ENCODE results near the gene CREG2.

The CREG2 gene

DNA sequence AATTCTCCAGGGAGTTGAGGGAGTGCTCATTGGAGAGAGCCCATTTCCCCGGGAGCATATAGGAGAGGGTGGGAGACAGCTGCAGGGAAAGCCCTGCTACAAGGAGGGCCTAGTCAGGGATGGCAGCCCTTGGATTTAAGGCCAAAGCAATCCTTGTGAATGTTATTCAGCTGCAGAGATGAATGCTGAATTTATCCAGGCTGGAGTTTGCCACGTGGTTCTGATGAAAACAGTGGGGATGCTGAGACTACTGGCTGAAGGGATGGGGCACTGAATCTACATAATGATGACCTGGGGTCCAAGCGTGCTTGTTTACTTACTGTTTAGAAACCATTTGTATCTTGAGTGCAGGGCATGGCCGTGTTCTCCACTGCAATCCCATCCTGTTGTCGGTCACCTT lies 43.2 kb downstream of the CREG2 start:
- DNase-seq = no peak
- H3K18ac ChIP-seq (ENCODE audit: low read depth in 1 of 2, low read length in 2 of 2) = no peak overlapping the region
- H2BK120ac ChIP-seq (ENCODE audit: low read depth, low read length) = no peak overlapping the region
- peak overlapping the region in 1 of 2 experiments; percentile 68 for H3K14ac ChIP-seq (ENCODE audit: low read length in 2 of 2)
- H3K4me1 ChIP-seq (ENCODE audit: control insufficient read depth, insufficient read depth, low read depth, low read length) = no peaks in the 10 kb centered on the region
- H3K79me1 ChIP-seq (replicated peaks; ENCODE audit: low read length, poor library complexity, severe bottlenecking) = no peaks in the 10 kb centered on the region
- 73% methylated on average over 5 of the region's 5 CpGs for WGBS
- H2AK5ac ChIP-seq (ENCODE audit: low read length, severe bottlenecking) = no peak overlapping the region
- H2AFZ ChIP-seq (ENCODE audit: low read depth, low read length) = no peak overlapping the region
- H3K9me3 ChIP-seq (ENCODE audit: control insufficient read depth, low read length) = no peaks in the 10 kb centered on the region
- no peak overlapping the region for H3K9ac ChIP-seq (ENCODE audit: low read length)
- no peak overlapping the region for H3K23ac ChIP-seq (ENCODE audit: low read length in 2 of 2)
- no peak overlapping the region for H2BK5ac ChIP-seq (ENCODE audit: low read depth, low read length, poor library complexity, severe bottlenecking)
- H3K36me3 ChIP-seq (ENCODE audit: control insufficient read depth in 1 of 2, insufficient read depth in 2 of 2, low read depth in 1 of 2, low read length in 2 of 2) = no peaks in the 10 kb centered on the region
- H3K4me2 ChIP-seq (ENCODE audit: low read length, poor library complexity, severe bottlenecking) = no peak overlapping the region
- no peaks in the 10 kb centered on the region for H3K27me3 ChIP-seq (ENCODE audit: control insufficient read depth in 1 of 2, insufficient read depth in 1 of 2, low read length in 2 of 2)
- H4K8ac ChIP-seq (ENCODE audit: low read length) = no peak overlapping the region
- H2BK15ac ChIP-seq (ENCODE audit: low read depth, poor library complexity, severe bottlenecking) = no peak overlapping the region
- no peak overlapping the region for H3K4ac ChIP-seq (ENCODE audit: low read depth in 1 of 2, low read length in 2 of 2)
- no peak overlapping the region for H3K27ac ChIP-seq (ENCODE audit: low read length, poor library complexity, severe bottlenecking)
- no peak overlapping the region for H3K4me3 ChIP-seq (ENCODE audit: insufficient read depth in 1 of 2, low read depth in 1 of 2, low read length in 2 of 2)
- no peak overlapping the region for H4K91ac ChIP-seq (ENCODE audit: low read length)
- no peak overlapping the region for H2BK12ac ChIP-seq (ENCODE audit: low read length in 2 of 2)

DNA sequence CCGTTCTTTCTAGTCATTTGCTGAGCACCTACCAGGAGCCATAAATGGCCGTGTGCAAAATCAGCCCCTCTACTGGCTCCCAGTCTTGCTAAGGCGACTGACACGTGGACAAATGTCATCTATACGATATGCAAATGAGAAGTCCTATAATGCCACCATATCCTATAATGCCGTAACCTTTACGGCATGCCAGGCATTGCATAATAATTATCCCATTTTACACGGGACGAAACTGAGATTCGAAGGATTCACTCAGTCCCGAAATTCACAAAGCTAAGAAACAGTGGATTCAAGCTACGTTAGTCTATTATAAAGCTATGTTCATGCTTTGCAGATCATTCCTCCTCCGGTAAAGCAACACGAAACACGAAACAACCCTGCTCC lies 44.7 kb downstream of the CREG2 start:
- no peaks in the 10 kb centered on the region for H3K4me1 ChIP-seq (ENCODE audit: control insufficient read depth, insufficient read depth, low read depth, low read length)
- H3K4ac ChIP-seq (ENCODE audit: low read depth in 1 of 2, low read length in 2 of 2) = no peak overlapping the region
- H3K36me3 ChIP-seq (ENCODE audit: control insufficient read depth in 1 of 2, insufficient read depth in 2 of 2, low read depth in 1 of 2, low read length in 2 of 2) = no peaks in the 10 kb centered on the region
- H4K8ac ChIP-seq (ENCODE audit: low read length) = no peak overlapping the region
- H3K4me3 ChIP-seq (ENCODE audit: insufficient read depth in 1 of 2, low read depth in 1 of 2, low read length in 2 of 2) = peak overlapping the region in 1 of 2 experiments; percentile 67
- H3K14ac ChIP-seq (ENCODE audit: low read length in 2 of 2) = no peak overlapping the region
- H3K4me2 ChIP-seq (ENCODE audit: low read length, poor library complexity, severe bottlenecking) = no peak overlapping the region
- H3K27ac ChIP-seq (ENCODE audit: low read length, poor library complexity, severe bottlenecking) = no peak overlapping the region
- 92% methylated on average over 15 of the region's 15 CpGs for WGBS
- no peaks in the 10 kb centered on the region for H3K27me3 ChIP-seq (ENCODE audit: control insufficient read depth in 1 of 2, insufficient read depth in 1 of 2, low read length in 2 of 2)
- no peak overlapping the region for H4K91ac ChIP-seq (ENCODE audit: low read length)
- H3K9ac ChIP-seq (ENCODE audit: low read length) = peak overlapping the region; percentile 80
- H3K79me1 ChIP-seq (replicated peaks; ENCODE audit: low read length, poor library complexity, severe bottlenecking) = no peaks in the 10 kb centered on the region
- H3K9me3 ChIP-seq (ENCODE audit: control insufficient read depth, low read length) = no peaks in the 10 kb centered on the region
- no peak overlapping the region for H3K18ac ChIP-seq (ENCODE audit: low read depth in 1 of 2, low read length in 2 of 2)
- no peak overlapping the region for H2BK15ac ChIP-seq (ENCODE audit: low read depth, poor library complexity, severe bottlenecking)
- H2BK12ac ChIP-seq (ENCODE audit: low read length in 2 of 2) = no peak overlapping the region
- H2BK120ac ChIP-seq (ENCODE audit: low read depth, low read length) = no peak overlapping the region
- no peak overlapping the region for H3K23ac ChIP-seq (ENCODE audit: low read length in 2 of 2)
- H2AK5ac ChIP-seq (ENCODE audit: low read length, severe bottlenecking) = no peak overlapping the region
- no peak for DNase-seq
- no peak overlapping the region for H2BK5ac ChIP-seq (ENCODE audit: low read depth, low read length, poor library complexity, severe bottlenecking)
- H2AFZ ChIP-seq (ENCODE audit: low read depth, low read length) = no peak overlapping the region

DNA sequence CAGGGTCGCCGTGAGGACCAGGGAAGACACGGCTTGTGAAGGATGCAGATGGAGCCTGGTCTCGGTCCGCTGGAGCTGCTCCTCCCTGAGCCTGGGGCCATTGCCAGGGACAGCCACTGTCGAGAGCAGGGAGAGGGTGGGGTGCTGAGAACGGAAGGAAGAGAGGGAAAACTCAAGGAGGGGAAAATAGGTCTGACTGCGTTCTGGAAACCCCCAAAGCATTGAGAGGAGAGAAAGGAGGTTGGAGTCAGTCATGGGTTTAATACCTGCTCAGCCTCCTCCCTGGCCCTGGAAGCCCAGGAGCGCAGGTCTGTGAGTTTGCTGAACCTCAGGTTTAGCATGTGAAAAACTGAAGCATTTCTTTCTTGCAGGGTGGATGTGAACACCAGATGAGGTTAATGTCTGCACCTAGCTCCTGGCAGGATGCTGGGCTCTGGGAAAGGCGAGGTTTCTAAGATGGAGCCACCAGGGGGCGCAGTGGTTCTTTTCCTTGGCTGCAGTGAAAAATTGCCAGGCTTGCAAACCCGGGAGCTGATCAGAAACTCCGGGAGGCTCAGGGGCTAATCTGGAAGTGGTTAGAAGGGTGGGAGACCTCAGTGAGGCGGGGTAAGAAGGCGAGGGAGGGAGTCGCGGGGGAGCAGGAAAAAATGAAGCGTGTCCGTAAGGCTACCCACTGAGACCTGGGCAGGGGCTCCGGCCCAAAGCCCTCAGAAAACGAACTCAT lies 45.2 kb downstream of the CREG2 start:
- no peaks in the 10 kb centered on the region for H3K79me1 ChIP-seq (replicated peaks; ENCODE audit: low read length, poor library complexity, severe bottlenecking)
- H3K9ac ChIP-seq (ENCODE audit: low read length) = peak overlapping the region; percentile 80
- H3K4ac ChIP-seq (ENCODE audit: low read depth in 1 of 2, low read length in 2 of 2) = no peak overlapping the region
- no peak overlapping the region for H2BK12ac ChIP-seq (ENCODE audit: low read length in 2 of 2)
- no peak overlapping the region for H2BK5ac ChIP-seq (ENCODE audit: low read depth, low read length, poor library complexity, severe bottlenecking)
- H3K27ac ChIP-seq (ENCODE audit: low read length, poor library complexity, severe bottlenecking) = no peak overlapping the region
- no peak overlapping the region for H2BK15ac ChIP-seq (ENCODE audit: low read depth, poor library complexity, severe bottlenecking)
- peak overlapping the region in 1 of 2 experiments; percentile 67 for H3K4me3 ChIP-seq (ENCODE audit: insufficient read depth in 1 of 2, low read depth in 1 of 2, low read length in 2 of 2)
- H3K36me3 ChIP-seq (ENCODE audit: control insufficient read depth in 1 of 2, insufficient read depth in 2 of 2, low read depth in 1 of 2, low read length in 2 of 2) = no peaks in the 10 kb centered on the region
- H4K8ac ChIP-seq (ENCODE audit: low read length) = no peak overlapping the region
- DNase-seq = peak; percentile 67
- no peak overlapping the region for H3K14ac ChIP-seq (ENCODE audit: low read length in 2 of 2)
- no peak overlapping the region for H3K18ac ChIP-seq (ENCODE audit: low read depth in 1 of 2, low read length in 2 of 2)
- H3K27me3 ChIP-seq (ENCODE audit: control insufficient read depth in 1 of 2, insufficient read depth in 1 of 2, low read length in 2 of 2) = no peaks in the 10 kb centered on the region
- H3K4me1 ChIP-seq (ENCODE audit: control insufficient read depth, insufficient read depth, low read depth, low read length) = no peaks in the 10 kb centered on the region
- no peak overlapping the region for H2AFZ ChIP-seq (ENCODE audit: low read depth, low read length)
- H3K9me3 ChIP-seq (ENCODE audit: control insufficient read depth, low read length) = no peaks in the 10 kb centered on the region
- no peak overlapping the region for H3K4me2 ChIP-seq (ENCODE audit: low read length, poor library complexity, severe bottlenecking)
- no peak overlapping the region for H2BK120ac ChIP-seq (ENCODE audit: low read depth, low read length)
- H2AK5ac ChIP-seq (ENCODE audit: low read length, severe bottlenecking) = no peak overlapping the region
- no peak overlapping the region for H3K23ac ChIP-seq (ENCODE audit: low read length in 2 of 2)
- peak overlapping the region; percentile 28 for H4K91ac ChIP-seq (ENCODE audit: low read length)
- 49% methylated on average over 21 of the region's 21 CpGs for WGBS

DNA sequence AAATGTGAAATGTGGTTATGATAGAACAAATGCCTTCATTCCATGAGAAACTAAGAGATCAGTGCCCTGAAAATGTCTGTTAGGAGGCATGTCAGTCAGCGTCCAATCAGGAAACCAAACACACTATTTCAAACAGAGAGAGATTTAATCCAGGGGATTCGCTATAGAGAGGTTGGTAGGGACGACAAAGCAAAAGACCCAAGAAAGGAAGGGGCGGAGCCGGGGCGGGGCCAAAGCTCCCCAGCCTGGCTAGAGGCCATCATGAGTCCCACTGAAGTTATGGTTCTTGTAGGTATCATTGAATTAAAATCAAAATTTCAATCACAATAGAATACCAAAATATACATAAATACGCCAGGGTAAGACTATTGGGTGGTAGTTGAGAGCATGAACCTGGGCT lies 45.9 kb downstream of the CREG2 start:
- no peak overlapping the region for H3K18ac ChIP-seq (ENCODE audit: low read depth in 1 of 2, low read length in 2 of 2)
- no peaks in the 10 kb centered on the region for H3K36me3 ChIP-seq (ENCODE audit: control insufficient read depth in 1 of 2, insufficient read depth in 2 of 2, low read depth in 1 of 2, low read length in 2 of 2)
- H4K8ac ChIP-seq (ENCODE audit: low read length) = no peak overlapping the region
- 93% methylated on average over 4 of the region's 7 CpGs for WGBS
- no peak overlapping the region for H4K91ac ChIP-seq (ENCODE audit: low read length)
- H2BK5ac ChIP-seq (ENCODE audit: low read depth, low read length, poor library complexity, severe bottlenecking) = no peak overlapping the region
- H2BK15ac ChIP-seq (ENCODE audit: low read depth, poor library complexity, severe bottlenecking) = no peak overlapping the region
- no peaks in the 10 kb centered on the region for H3K4me1 ChIP-seq (ENCODE audit: control insufficient read depth, insufficient read depth, low read depth, low read length)
- no peak overlapping the region for H3K27ac ChIP-seq (ENCODE audit: low read length, poor library complexity, severe bottlenecking)
- no peak overlapping the region for H3K4me2 ChIP-seq (ENCODE audit: low read length, poor library complexity, severe bottlenecking)
- no peak overlapping the region for H3K9ac ChIP-seq (ENCODE audit: low read length)
- H2BK120ac ChIP-seq (ENCODE audit: low read depth, low read length) = no peak overlapping the region
- no peak overlapping the region for H3K23ac ChIP-seq (ENCODE audit: low read length in 2 of 2)
- H3K4ac ChIP-seq (ENCODE audit: low read depth in 1 of 2, low read length in 2 of 2) = no peak overlapping the region
- no peak for DNase-seq
- H3K4me3 ChIP-seq (ENCODE audit: insufficient read depth in 1 of 2, low read depth in 1 of 2, low read length in 2 of 2) = no peak overlapping the region
- H3K27me3 ChIP-seq (ENCODE audit: control insufficient read depth in 1 of 2, insufficient read depth in 1 of 2, low read length in 2 of 2) = no peaks in the 10 kb centered on the region
- H3K9me3 ChIP-seq (ENCODE audit: control insufficient read depth, low read length) = no peaks in the 10 kb centered on the region
- no peaks in the 10 kb centered on the region for H3K79me1 ChIP-seq (replicated peaks; ENCODE audit: low read length, poor library complexity, severe bottlenecking)
- H2AK5ac ChIP-seq (ENCODE audit: low read length, severe bottlenecking) = no peak overlapping the region
- H2AFZ ChIP-seq (ENCODE audit: low read depth, low read length) = no peak overlapping the region
- no peak overlapping the region for H2BK12ac ChIP-seq (ENCODE audit: low read length in 2 of 2)
- no peak overlapping the region for H3K14ac ChIP-seq (ENCODE audit: low read length in 2 of 2)
